Measurements from ENCODE around the gene SERTM1. TPM values are rescaled to one million over a fixed set of nuclear protein-coding genes. Genes with fewer than 3 reads are reported as not detected.

The SERTM1 gene
- total RNA-seq, 1 donor from 2014 or later: not detected

DNA sequence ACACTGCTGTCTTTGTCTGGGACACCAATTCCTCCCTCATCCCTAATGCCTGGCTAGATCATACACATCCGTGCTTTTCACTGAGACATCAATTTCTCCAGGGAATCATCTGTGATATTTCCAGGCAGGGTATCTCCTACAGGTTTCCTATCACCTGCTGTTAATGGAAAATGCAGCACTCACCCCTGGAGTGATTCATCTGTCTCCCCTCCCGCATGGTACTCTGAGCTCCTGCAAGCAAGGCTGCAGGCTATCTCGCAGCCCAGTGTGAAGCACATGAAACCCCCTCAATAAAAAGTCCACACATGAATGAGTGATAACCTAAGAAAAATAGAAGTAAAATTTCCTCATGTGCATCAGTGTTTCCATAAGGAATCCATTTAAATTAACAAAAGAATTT, 38.5 kb downstream of the SERTM1 start:
- ATAC-seq: no peak

DNA sequence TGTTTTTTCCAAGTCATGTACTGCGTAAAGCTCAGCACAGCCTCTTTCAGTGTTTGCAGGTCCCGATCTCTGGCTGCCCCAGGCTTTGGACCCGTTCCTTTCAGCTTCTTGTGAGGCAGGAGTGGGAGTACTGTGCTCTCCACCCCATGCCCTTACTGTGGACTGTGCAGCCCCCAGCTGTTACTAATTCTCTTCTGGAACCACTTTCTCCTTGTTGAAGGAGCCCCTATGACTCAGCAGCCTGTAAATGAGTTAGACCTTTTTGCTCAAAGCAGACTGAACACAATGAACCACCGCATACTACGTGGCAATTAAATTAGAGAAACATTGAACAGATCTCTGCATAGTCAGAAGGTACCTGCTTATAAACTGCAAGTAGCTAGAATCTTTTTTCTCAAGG, 39.0 kb downstream of the SERTM1 start:
- no peak for ATAC-seq

DNA sequence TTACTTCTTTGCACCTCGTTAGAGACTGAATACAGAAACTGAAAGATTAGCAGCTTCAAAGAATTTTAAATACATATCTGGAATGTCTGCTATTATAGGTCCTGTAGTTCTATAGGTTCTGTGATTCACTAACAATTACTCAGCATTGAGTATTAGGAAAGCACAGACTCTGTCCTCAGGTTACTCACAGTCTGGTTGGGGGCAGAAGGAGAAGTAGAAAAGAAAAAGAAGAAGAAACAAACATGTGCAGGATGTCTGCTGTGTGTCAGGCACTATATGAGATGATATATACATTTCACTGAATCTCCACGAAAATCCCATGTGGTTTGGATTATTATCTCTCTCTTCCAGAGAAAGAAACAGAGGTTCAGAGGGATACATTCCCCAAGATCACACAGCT, 40.1 kb downstream of the SERTM1 start:
- no peak for ATAC-seq

DNA sequence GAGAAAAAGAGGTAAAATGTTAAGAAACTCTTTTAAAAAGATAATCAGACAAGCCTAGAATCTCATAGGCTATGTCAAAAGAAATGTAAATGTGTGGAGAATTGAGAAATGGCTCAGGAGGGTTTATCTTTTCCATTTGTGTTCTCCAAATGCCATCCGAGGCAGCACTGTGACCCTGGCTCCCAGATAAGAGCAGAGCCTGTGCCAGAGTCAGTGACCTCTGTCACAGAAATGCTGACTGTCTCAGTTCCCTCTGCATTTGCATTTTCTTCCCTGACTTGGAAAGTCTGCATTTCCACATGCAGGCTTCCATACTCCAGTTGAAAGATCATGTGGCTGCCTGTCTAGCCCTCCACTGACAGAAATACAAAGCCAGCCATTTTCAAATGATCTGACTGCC, 42.0 kb downstream of the SERTM1 start:
- no peak for ATAC-seq

DNA sequence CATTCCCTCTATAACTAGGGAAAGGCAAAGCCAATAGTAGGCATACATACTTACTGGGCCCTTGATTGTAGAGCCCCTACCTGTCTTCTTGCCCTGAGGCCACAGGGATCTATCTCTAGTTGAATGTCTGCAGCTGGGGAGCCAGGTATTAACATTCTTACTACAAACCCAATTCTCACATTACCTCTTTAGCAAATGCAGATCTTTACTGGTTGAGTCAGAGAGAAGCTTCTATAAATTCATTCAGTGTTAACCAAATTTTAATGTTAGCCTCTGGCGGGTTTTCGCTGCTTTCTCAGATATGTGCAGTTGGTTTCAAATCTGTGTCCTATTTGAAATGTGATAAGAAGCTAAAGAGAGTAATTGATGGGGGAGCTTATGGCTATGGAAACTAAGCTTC, 43.2 kb downstream of the SERTM1 start:
- ATAC-seq: no peak

DNA sequence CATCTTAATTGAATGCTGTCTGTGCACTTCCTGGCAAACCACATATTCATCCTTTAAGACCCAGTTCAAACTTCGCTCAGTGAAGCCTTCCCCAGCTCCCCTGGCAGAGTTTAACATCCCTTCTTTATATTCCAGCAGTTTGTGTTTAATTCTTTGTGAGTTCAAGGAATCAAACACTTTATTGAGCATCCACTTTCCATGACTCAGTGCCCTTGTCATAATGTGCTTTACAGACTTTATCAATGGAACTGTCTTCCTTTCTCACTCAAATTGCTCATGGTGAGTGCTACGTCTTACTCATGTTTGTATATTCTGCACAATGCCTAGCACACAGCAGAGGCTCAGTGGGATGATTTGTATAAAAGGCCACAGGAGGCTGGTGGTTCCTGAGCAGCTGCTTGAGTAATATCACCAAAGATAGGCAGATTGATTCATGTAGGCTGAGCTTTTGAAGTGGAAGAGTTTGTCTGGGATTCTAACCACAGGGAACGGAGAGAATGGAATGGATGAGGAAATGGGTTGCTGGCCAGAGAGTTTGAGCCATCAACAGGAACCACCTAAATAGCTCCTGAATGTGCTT, 44.2 kb downstream of the SERTM1 start:
- ATAC-seq: no peak

DNA sequence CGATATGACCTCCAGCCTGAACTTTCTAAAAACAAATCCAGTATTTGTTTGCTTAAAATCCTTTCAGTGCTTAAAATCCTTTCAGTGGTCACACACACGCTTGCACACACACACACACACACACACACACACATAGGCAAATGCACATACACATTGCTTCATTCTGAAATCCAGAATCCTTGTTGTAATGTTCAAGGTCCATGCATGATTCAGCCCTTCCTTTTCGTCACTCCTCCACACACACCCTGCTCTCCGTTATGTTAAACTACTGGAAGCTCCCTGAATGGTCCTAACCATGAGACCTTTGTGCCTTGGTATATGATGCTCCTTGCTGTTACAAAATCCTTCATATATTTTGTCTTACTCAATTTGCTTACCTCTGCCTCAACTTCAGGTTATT, 44.9 kb downstream of the SERTM1 start:
- no peak for ATAC-seq

DNA sequence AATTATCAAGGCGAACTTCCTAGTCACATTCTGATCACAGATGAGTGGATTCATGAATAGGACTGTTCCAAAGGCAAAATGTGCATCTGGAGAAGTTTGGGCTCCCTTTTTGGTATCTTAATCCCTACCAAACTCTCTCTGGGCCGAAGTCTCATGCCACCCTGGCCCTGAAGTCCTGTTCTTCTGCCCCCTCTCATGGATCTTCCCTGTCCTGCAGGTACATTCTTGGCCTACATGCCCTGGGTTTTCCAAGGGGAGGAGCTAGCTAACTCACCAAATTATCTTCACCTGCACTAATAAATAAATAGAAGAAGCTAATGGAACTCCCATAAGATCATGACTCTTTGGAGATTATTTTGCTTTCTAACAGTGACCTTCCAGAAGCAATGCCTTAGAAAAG, 50.3 kb downstream of the SERTM1 start:
- ATAC-seq: no peak

DNA sequence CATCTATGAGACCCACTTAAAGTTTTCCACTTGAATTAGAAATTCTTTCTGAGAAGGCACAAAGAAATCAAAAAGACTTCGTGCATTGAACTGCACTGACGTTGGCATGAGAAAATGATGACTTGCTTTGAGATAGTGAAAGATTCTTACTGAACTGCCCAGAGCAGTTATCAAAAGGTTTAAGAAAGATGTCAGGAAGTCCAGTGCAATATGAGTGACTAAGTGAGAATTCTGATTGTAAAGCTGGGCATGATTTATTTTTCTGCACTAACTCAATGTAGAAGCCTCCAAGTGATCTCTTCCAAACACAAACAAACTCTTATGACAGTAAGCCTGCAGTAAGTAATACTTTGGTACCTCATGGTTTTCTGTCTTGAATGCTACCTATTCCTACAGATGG, 52.1 kb downstream of the SERTM1 start:
- ATAC-seq: no peak

DNA sequence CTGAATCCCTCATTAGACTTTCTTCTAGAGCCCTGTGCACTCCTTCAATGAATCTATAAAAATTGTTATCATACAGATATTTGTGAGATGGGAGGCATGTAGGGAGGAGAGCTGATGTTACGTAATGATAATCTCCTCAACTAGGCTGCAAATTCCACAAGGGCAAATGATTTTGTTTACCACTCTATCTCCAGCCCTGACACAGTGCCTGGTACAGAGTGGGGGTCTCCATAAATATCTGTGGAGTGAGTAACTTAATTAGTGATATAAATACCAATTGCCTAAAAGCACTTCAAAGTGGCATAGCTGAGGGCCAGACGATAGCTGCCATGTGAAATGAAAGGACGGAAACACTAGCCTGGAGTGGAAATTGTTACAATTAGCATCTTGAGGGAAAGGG, 54.2 kb downstream of the SERTM1 start:
- ATAC-seq: no peak

DNA sequence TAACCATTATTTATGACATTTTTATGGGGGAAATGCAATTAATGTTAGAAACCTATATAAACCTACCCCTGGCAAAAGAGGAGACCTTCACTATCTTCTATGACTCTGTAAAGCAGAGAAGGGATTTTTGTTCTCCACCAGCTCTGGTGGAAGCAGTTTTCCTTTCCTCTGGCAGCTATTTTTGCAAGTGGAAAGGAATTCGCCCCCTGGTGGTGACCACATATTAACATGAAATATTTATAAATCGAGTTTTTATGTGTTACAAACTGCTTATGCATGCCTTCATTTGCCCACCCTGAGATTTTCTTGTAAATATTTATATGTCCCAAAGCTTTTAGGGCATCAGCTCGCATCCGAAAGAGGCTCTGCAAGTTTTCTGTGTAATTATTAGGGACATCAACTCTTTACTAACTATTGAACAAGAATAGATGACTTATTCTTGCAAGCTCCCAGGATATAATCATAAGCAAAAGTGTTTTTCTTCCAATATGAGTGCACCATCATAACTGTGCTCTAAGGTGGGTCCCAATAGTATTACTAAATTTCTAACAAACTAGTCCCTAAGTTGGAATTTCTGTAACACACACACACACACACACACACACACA, 62.4 kb downstream of the SERTM1 start:
- ATAC-seq: no peak

DNA sequence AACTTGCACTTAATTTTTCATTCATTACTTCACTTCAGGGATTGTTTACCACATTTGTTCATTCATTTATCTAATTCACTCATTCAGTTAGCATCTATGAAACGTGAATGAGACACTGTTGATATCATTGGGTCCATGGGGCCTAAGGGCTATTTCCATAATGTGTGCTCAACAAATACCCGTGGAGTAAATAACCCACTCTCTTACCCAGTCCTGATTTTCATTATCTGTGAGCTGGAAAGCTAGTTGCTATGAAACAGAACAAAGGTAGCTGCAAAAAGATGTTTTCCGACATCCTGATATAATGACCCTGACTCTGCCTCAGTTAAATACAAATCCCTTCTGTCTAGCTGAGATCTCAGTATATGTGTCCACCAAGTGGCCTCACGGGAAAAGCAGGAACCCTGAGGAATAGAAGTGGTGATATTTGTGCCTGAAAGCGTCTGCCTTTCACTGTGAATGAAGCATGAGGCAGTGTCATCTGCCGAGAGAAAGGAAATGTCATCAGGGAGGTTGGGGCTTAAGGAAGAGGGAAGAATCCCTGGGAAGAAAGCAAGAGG, 63.8 kb downstream of the SERTM1 start:
- no peak for ATAC-seq

DNA sequence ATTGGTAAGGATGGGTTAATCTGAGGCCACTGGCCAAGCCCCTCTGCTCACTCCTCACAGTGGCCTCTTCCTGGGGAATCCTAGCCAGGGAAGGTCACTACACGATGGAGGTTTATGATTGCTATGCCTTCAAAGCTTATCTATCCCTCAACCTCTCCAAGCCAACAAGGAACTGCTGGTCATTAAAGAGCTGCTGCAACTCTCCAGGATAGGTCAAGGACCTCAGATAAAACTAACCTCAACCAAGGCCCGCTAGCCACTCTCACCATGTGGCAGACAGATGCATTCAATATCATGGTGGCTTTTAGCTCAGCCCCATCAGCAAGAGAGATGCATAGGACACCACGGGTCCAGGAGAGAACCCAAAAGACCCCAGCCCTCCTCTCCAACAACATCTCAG, 71.6 kb downstream of the SERTM1 start:
- no peak for ATAC-seq

DNA sequence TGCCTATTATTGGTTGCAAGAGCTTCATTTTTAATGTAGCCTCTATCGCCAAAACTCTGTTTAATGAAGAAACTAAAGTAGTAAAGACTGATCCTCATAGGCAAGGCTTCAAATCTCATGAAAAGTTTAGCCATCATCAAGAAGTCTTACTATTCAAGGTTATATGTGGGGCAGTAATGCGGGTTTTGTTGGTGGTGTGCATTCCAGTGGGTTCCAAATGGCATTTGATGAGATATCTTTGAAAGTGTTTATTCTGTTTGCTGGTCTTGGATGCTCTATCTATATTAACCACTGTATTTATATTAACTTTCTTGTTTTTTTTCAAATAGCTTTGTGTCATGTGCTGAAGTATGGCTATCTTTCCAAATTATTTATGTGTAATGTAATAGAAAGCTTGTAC, 72.2 kb downstream of the SERTM1 start:
- ATAC-seq: no peak

Other genes with a start within 250 kb of the SERTM1 start
- 3.1 TPM for gene CCNA1, start 241.5 kb upstream of the SERTM1 start, total RNA-seq
- 2.6 TPM for gene RFXAP, start 145.2 kb downstream of the SERTM1 start, total RNA-seq
- gene SMAD9, start 246.2 kb downstream of the SERTM1 start, total RNA-seq: 0.68 TPM